ENCODE results near the gene CDC14A.
"Not testable (repeated sequence)": the region's sequence is repeated elsewhere in the genome, so short reads cannot be mapped to it uniquely, and the experiment has no call there.

Gene CDC14A

DNA sequence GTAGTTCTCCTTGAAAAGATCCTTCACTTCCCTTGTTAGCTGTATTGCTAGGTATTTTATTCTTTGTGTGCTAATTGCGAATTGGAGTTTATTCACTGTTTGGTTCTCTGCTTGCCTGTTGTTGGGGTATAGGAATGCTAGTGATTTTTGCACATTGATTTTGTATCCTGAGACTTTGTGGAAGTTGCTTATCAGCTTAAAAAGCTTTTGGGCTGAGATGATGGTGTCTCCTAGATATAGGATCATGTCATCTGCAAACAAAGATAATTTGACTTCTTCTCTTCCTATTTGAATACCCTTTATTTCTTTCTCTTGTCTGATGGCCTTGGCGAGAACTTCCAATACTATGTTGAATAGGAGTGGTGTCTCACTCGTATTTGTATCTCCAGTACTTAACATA, 55.1 kb downstream of the CDC14A start:
- not testable (repeated sequence) for DNase-seq

GRCh38 chr1:100411019-100411418, 58.7 kb downstream of the CDC14A start:
- DNase-seq = no peak

- DNase-seq = no peak
These were observed 59.3 kb downstream of the CDC14A start for GRCh38 chr1:100411574-100411973.

GRCh38 chr1:100413035-100413434, 60.7 kb downstream of the CDC14A start:
- DNase-seq = no peak

GRCh38 chr1:100414693-100415497, 62.6 kb downstream of the CDC14A start:
- no peak for DNase-seq

GRCh38 chr1:100415498-100415778, 63.1 kb downstream of the CDC14A start:
- DNase-seq = no peak

DNA sequence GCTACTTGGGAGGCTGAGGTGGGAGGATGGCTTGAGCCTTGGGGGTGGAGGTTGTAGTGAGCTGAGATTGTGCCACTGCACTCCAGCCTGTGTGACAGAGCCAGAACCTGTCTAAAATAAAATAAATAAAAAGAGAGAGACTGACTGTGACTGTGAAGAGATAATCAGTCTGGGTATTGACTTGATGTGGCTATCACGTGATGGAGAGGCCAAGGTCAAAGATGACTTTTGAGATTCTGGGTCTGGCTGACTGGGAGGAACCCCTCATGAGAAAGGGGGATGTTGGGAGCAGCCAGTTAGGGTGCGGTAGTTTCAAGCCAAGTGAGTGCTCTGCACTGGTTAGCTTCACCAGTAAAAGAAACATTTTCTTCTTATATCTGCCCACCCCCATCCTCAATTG, 66.8 kb downstream of the CDC14A start:
- DNase-seq = no peak

DNA sequence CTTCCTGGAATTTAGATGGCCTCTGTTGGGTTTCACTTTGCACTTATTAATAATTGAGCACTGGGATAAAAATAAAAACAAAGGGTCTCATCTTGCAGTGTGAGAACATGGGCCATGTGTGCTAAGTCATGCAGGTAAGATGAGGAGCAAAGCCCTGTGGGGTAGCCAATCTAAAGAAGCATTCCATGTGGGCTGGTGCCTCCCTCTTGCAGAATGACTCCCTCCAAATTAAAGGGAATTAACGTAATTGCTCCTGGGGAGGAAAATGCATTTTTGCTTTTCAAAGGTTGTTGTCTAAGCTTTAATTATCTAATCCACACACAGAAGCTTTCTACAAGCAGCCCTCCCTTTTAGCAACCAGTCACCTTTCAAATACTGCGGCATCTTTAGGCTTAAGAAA, 69.8 kb downstream of the CDC14A start:
- DNase-seq = no peak

- no peak for DNase-seq
These were observed 71.6 kb downstream of the CDC14A start for GRCh38 chr1:100423832-100424337.

GRCh38 chr1:100428160-100428559, 75.9 kb downstream of the CDC14A start:
- DNase-seq = no peak

DNA sequence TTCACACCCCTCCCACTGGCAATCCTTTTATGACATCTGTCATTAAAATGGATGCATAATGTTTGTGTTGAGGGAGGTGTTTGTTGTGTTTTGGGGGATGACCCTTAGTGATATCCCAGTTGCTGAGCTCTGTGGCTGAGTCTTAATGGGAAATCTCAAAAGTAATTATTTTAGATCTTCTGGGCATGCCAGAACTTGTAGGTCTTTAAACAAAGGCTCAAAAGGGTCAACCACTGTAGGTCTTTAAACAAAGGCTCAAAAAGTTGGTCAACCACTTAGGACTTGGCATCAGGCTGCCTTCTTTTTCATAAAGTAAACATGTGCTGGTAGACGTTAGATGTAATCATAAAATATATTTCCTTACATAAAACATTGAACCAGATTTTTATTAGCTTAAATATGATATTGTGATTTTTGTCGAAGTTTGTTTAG, 78.0 kb downstream of the CDC14A start:
- DNase-seq = no peak

- DNase-seq = no peak
These were observed 79.6 kb downstream of the CDC14A start for GRCh38 chr1:100431954-100432353.

- no peak for DNase-seq
These were observed 81.3 kb downstream of the CDC14A start for GRCh38 chr1:100433563-100433962.

DNA sequence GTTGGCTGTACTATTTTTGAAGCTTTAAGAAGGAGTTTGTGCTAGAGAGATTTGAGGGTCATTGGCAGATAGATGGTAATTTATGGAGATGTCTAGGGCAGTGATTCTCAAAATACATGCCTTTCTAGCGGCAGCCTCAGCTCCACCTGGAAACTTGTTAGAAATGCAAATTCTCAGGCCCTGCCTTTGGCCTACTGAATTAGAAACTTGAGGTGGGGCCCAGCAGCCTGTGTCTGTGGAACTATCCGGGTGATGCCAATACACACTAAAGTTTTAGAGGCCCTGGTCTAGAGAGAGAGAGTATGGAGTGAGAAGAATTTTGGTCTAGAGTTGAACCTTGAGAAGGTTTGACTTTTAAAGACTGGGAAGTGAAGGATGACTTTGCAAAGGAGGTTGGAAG, 82.5 kb downstream of the CDC14A start:
- no peak for DNase-seq

DNA sequence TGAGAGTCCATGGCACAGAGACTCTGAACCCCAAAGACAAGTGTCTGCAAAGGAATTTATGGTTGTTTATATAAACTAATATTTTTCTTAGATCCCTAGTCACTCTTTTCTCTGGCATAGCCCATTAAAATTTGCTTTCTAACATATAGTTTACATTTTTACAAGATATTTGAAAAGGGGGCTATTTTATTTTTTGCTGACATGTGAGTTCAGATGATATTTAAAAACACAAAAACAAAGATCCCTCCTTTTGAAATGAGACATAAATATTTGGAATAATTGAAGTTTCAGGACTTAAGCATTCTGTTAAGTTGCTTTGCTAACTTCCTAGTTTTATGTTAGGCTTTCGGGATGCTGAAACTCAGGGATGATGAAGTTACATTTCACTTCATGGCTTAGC, 86.1 kb downstream of the CDC14A start:
- DNase-seq = no peak

DNA sequence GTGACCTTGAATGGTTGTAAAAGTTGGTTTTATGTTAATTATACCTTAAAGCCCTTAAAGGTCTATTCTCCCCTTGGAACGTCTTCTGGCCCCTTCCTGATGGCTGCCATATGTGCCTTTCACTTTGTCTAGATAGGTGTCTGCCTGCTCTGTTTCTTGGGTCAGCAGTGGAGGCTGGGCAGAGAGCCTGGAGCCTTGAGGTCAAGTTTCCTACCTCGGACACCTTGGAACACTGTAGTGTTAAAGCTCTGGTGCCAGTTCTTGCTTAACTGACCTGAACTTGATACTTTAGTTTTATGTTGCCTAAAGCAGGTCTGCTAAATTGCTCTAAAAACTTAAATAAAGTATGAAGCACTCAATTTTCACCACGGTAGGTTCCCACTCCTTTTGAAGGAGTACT, 86.5 kb downstream of the CDC14A start:
- no peak for DNase-seq

DNA sequence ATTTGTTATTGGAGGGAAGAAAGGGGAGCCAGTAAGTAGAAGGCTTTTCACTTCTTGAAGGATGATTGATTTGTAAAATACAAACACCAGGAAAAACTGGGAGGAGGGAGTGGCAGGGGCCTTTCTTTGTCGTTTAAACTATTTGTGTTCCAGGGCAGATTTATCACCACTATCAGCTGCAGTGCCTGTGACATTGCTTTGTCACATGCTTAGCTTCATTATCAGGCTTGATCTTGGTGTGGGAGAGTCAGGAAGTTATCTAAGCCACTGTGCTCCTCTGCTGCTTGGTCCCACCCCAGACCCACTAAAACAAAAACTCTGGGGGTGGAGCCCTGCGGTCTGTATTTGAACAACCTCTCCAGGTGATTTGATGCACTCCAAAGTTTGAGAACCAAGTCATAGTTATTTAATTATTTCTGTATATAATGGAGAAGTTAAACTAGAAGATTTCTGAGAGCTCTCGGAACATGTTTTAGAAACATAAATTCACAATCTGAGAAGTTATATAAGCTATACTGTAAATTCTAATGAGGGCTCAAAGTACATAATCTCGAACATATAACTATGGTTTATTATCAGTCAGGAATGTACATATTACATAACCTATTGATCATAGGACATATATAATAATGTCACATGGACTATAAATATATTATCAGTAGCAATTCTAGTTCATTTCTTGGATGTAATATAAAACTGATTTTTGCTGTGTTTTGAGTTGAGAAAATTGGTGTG, 87.9 kb downstream of the CDC14A start:
- peak; percentile 68 for DNase-seq

DNA sequence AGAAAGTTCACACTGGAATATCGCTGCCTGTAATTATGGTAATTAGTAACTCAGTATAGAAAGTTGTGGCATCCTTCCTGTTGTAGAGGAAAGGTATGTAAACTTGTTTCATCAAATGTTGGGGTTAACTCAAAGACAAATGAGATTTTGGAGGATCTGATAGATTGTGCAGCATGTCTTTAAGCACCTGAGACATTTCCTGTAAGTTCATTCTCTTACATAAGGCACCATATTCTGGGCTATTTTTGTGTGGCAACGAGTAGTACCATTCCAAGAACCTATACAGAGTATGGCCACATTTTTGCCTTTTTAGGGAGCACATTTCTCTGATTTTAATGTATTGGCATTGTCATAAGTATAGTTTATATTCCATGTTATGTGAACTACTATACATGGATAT, 88.8 kb downstream of the CDC14A start:
- no peak for DNase-seq

GRCh38 chr1:100441651-100442050, 89.3 kb downstream of the CDC14A start:
- DNase-seq = no peak

DNA sequence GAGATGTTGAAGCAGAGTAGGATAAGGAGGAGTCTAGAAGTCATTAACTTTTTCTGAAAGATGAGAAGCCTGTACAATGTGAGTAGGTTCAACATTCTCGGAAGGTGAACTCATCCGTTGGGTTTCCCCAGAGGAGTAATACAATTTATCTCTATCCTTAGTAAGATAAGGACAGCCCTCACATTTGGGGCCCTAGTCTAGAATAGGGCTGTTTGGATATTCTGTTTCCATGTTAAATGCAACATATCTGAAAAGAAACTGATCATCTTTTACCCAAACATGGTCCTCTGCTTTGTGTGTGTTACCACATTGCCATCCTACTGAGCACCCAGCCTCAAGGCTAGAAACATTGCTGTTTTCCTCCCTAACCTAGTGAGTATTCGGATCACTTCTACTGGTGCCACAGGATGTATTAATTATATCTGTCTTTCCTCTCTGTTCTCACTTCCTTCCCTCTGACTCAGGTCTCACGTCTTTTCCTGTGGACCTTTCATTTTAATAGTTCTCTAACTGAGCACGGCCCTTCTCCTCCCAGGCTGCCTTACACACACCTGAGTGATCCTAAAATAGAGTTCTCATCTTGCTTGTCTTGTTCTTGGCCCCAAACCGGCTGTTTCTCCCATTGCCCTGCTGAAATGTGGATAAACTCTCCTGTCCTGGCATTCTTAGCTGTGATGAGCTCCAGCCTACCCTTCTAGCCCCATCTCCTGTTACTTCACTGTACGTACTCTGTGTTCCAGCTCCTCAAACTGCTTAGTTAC, 91.7 kb downstream of the CDC14A start:
- no peak for DNase-seq

DNA sequence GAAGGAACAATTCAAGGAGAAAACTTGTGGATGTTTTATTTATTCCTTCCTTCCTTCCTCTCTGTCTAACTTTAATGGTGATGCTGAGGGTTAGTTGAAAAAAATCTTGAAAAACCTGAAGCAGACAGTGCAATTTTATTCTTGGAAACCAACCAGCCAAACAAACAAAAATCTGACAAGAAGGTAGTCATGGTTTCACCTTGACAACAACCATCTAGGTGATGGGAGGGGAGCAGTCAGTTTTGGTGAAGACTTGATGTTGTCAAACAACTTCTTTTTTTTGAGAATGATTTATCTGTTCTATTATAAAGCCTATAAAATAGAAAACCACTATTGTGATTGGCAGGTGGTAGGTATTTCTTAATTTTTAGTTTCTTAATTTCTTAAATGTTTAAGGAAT, 93.3 kb downstream of the CDC14A start:
- no peak for DNase-seq

DNA sequence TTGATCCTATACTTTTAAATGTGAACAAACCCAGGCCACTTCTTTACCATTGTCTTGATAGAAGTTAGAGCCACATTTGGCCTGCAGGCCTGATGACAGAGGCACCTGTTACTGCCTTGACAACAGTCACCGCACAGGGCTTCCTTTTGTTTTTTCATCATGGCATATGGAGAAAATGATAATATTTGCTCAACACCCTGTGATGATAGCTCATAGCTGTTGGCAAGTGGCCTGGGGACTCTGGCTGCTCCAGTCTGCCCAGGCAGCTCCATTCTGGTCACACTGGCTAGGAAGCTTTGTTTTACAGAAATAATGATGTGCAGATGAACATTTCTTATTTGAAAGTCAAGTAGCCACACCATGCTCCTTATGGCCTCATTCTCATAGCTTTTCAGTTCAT, 96.1 kb downstream of the CDC14A start:
- no peak for DNase-seq

DNA sequence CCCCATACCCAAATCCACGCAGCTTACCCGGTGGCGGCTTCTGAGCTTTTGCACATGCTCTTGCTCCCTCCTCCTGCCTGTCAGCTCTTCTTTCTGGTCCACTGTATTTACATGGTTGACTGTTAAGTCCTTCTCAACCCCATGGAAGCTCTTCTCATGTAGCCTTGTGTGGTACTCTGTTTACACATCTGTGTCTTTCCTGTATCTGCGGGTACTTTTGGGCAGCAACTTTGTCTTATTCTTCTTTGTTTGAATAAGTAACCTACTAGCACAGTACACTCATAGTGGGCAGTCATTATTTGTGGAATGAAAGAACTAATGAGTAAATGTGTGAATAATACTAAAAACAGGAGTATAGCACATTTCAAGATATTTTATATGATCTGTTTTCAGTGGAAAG, 97.2 kb downstream of the CDC14A start:
- no peak for DNase-seq

GRCh38 chr1:100452641-100453040, 100.3 kb downstream of the CDC14A start:
- no peak for DNase-seq
